CD14-positive monocyte (primary cell): ENCODE results near the gene MBTD1. TPM values are rescaled to one million over a fixed set of nuclear protein-coding genes. Genes with fewer than 3 reads are reported as not detected.

Experiments
- DNase-seq, 3 donors: peaks; one replicate each; pipeline ENCODE4 v3.0.0-alpha.2; 2011 to 2022
- H2AFZ ChIP-seq: 2 replicates; pipeline ENCODE4 v1.6.0; 2012; ENCODE audit warnings: mild to moderate bottlenecking, low read depth, low read length, inconsistent platforms; ENCODE audit not compliant: insufficient read depth, poor library complexity, severe bottlenecking
- H3K27ac ChIP-seq, 2 donors: 1 replicate in 1 of 2; 2 replicates in 1 of 2; pipeline ENCODE4 v1.5.1; 2012 to 2013; ENCODE audit warnings: low read length in 2 of 2, control low read depth in 1 of 2, inconsistent platforms in 1 of 2, low read depth in 1 of 2, mild to moderate bottlenecking in 1 of 2
- H3K27me3 ChIP-seq, 2 donors: one replicate each; pipeline versions ENCODE4 v1.6.0 to v1.6.1; 2011 to 2013; ENCODE audit warnings: low read length in 2 of 2; ENCODE audit not compliant: control insufficient read depth in 2 of 2, insufficient read depth in 2 of 2
- H3K36me3 ChIP-seq, 2 donors: replicated peaks in 1 of 2; 1 replicate in 1 of 2; 2 replicates in 1 of 2; pipeline versions ENCODE4 v1.5.1 to v1.6.1; 2012 to 2013; ENCODE audit warnings: low read length in 2 of 2, control low read depth in 1 of 2, inconsistent platforms in 1 of 2, mild to moderate bottlenecking in 1 of 2; ENCODE audit not compliant: insufficient read depth in 2 of 2, control insufficient read depth in 1 of 2
- H3K4me1 ChIP-seq, 2 donors: 1 replicate in 1 of 2; 2 replicates in 1 of 2; pipeline versions ENCODE4 v1.5.1 to v1.6.1; 2012 to 2013; ENCODE audit warnings: low read length in 2 of 2, control low read depth in 1 of 2, inconsistent platforms in 1 of 2, mild to moderate bottlenecking in 1 of 2, moderate library complexity in 1 of 2; ENCODE audit not compliant: insufficient read depth in 2 of 2, control insufficient read depth in 1 of 2
- H3K4me2 ChIP-seq: replicated peaks from 2 replicates; pipeline ENCODE3; 2012; ENCODE audit warnings: low read length, moderate library complexity, mild to moderate bottlenecking; ENCODE audit not compliant: poor library complexity, severe bottlenecking; ENCODE audit errors: extremely low read depth
- H3K4me3 ChIP-seq, 3 experiments: fragments of 200-600 bp in 1 of 3; sonication (generic) in 1 of 3; replicated peaks in 1 of 3; 1 replicate in 2 of 3; 2 replicates in 1 of 3; pipeline ENCODE4 v1.5.1; 2011 to 2013; ENCODE audit warnings: low read length in 3 of 3, mild to moderate bottlenecking in 3 of 3, control low read depth in 2 of 3, low read depth in 2 of 3, inconsistent platforms in 1 of 3, moderate library complexity in 1 of 3
- H3K79me2 ChIP-seq: 2 replicates; pipeline ENCODE4 v1.6.0; 2012; ENCODE audit warnings: mild to moderate bottlenecking, control low read depth, inconsistent platforms, low read length, moderate library complexity; ENCODE audit not compliant: insufficient read depth
- H3K9ac ChIP-seq: 2 replicates; pipeline ENCODE4 v1.6.0; 2017; ENCODE audit warnings: low read length, mild to moderate bottlenecking; ENCODE audit not compliant: insufficient read depth, poor library complexity, severe bottlenecking
- H3K9me3 ChIP-seq, 2 donors: replicated peaks in 1 of 2; 1 replicate in 1 of 2; 2 replicates in 1 of 2; pipeline versions ENCODE4 v1.5.1 to v1.6.1; 2012 to 2013; ENCODE audit warnings: low read length in 2 of 2, control low read depth in 1 of 2; ENCODE audit not compliant: control insufficient read depth in 1 of 2, insufficient read depth in 1 of 2
- H4K20me1 ChIP-seq: 2 replicates; pipeline ENCODE4 v1.6.0; 2012; ENCODE audit warnings: mild to moderate bottlenecking, low read length, control low read depth, moderate library complexity; ENCODE audit not compliant: insufficient read depth
- H3K27ac Mint-ChIP-seq, 7 donors: one replicate each; pipeline ENCODE4 v1.8.0; 2020; ENCODE audit warnings: mild to moderate bottlenecking in 7 of 7, mixed read lengths in 7 of 7, moderate library complexity in 6 of 7, inconsistent platforms in 2 of 7
- H3K27me3 Mint-ChIP-seq, 3 donors: one replicate each; pipeline ENCODE4 v1.8.0; 2021 to 2022; ENCODE audit warnings: low read depth in 3 of 3, mild to moderate bottlenecking in 3 of 3, mixed read lengths in 3 of 3, moderate library complexity in 3 of 3, inconsistent platforms in 1 of 3
- H3K36me3 Mint-ChIP-seq, 2 donors: one replicate each; pipeline ENCODE4 v1.8.0; 2020; ENCODE audit warnings: mixed read lengths in 2 of 2, inconsistent platforms in 1 of 2, mild to moderate bottlenecking in 1 of 2
- H3K4me1 Mint-ChIP-seq: one replicate; pipeline ENCODE4 v1.8.0; 2020; ENCODE audit warnings: mild to moderate bottlenecking, mixed read lengths
- H3K4me3 Mint-ChIP-seq, 2 donors: one replicate each; pipeline ENCODE4 v1.8.0; 2020; ENCODE audit warnings: mild to moderate bottlenecking in 2 of 2, mixed read lengths in 2 of 2, moderate library complexity in 1 of 2
- H3K9me3 Mint-ChIP-seq, 7 donors: one replicate each; pipeline ENCODE4 v1.8.0; 2020 to 2022; ENCODE audit warnings: mixed read lengths in 7 of 7, mild to moderate bottlenecking in 6 of 7, moderate library complexity in 6 of 7, inconsistent platforms in 2 of 7
- WGBS: methylation state at CpG from one replicate; pipeline ENCODE4 v1.1.5; 2013; ENCODE audit warnings: missing lambda C conversion rate; ENCODE audit not compliant: insufficient coverage; 5-methylcytosine and 5-hydroxymethylcytosine counted together
- intact Hi-C, 2 donors: fragments of 100-400 bp; cut with micrococcal nuclease; formaldehyde crosslinking; loops; one replicate each; pipeline versions ENCODE4 v1.15.0 to v1.15.1; 2023
- polyA plus RNA-seq, 3 donors: library from polyadenylated mRNA; depleted of rRNA in 1 of 3; unstranded in 2 of 3; stranded (reverse) in 1 of 3; fragments of 300-500 nt in 2 of 3; fragments of >200 nt in 1 of 3; fragmentation: Illumina TruSeq in 2 of 3; gene quantifications; 1 replicate in 2 of 3; 2 replicates in 1 of 3; pipeline ENCODE4 v1.2.3, GENCODE V29; 2012 to 2021
- TF ChIP-seq, protein P1 (sequence below): fragments of 200-600 bp; IDR thresholded peaks from one replicate; pipeline ENCODE4 v1.8.0; 2022; ENCODE audit warnings: antibody characterized with exemption, mild to moderate bottlenecking

MBTD1 gene
- polyA plus RNA-seq, 3 donors, result 5.9 to 11.3 (median 10.0) TPM

- no peak overlapping the region for H2AFZ ChIP-seq
- Mint-ChIP-seq H3K36me3 (peaks cover 81 to 94% of the 10 kb centered on the region in 2 donors), H3K4me3 (no peak overlapping the region), H3K27ac (no peak overlapping the region), H3K9me3 (no peaks in the 10 kb centered on the region), H3K27me3 (no peaks in the 10 kb centered on the region), H3K4me1 (peaks cover 12% of the 10 kb centered on the region)
- no peaks in the 10 kb centered on the region for H3K9me3 ChIP-seq
- no peak overlapping the region for H3K27ac ChIP-seq
- H3K27me3 ChIP-seq, result no peaks in the 10 kb centered on the region
- no peak overlapping the region for H3K4me2 ChIP-seq
- DNase-seq, result no peak
- intact Hi-C loops, result no loop called here
- no peak overlapping the region for H3K4me3 ChIP-seq
- peaks cover 69 to 89% of the 10 kb centered on the region in 2 donors for H3K36me3 ChIP-seq
- H4K20me1 ChIP-seq, result no peaks in the 10 kb centered on the region
- H3K79me2 ChIP-seq, result no peaks in the 10 kb centered on the region
- peaks cover 0 to 5% of the 10 kb centered on the region in 2 donors for H3K4me1 ChIP-seq
- TF ChIP-seq, protein P1, sequence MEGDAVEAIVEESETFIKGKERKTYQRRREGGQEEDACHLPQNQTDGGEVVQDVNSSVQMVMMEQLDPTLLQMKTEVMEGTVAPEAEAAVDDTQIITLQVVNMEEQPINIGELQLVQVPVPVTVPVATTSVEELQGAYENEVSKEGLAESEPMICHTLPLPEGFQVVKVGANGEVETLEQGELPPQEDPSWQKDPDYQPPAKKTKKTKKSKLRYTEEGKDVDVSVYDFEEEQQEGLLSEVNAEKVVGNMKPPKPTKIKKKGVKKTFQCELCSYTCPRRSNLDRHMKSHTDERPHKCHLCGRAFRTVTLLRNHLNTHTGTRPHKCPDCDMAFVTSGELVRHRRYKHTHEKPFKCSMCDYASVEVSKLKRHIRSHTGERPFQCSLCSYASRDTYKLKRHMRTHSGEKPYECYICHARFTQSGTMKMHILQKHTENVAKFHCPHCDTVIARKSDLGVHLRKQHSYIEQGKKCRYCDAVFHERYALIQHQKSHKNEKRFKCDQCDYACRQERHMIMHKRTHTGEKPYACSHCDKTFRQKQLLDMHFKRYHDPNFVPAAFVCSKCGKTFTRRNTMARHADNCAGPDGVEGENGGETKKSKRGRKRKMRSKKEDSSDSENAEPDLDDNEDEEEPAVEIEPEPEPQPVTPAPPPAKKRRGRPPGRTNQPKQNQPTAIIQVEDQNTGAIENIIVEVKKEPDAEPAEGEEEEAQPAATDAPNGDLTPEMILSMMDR, result no peak
- H3K9ac ChIP-seq, result no peak overlapping the region
These were observed 19.3 kb upstream of the MBTD1 start for GRCh38 chr17:51279183-51279582.

DNA sequence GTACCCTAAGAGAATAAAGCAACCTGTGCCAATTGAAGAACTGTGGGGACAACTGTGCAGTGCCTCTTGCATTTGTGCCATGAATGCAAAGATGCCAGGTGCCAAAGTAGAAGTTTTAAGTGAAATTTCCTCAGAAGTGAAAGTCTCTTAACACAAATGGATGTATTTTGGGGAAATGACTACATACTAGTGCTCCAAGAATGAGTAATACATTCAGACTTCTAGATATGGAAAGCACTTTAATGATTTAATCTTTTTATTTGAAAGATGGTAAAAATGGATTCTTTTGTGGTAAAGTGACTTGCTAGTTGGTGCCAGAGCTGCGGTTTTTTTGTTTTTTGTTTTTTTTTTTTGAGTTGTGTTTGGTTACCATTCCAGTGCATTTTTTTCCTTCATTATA lies 15.5 kb upstream of the MBTD1 start:
- peaks cover 81 to 99% of the 10 kb centered on the region in 2 donors for H3K36me3 ChIP-seq
- H3K79me2 ChIP-seq, result peaks cover 18% of the 10 kb centered on the region
- H3K4me1 ChIP-seq, result no peaks in the 10 kb centered on the region
- no peak overlapping the region for H2AFZ ChIP-seq
- TF ChIP-seq, protein P1, result no peak
- H3K27me3 ChIP-seq, result no peaks in the 10 kb centered on the region
- no peak for DNase-seq
- WGBS, result no CpG with 5 or more reads among the region's 1 CpG
- Mint-ChIP-seq H3K4me1 (peaks cover 4% of the 10 kb centered on the region), H3K27me3 (peaks cover 0 to 2% (median 0%) of the 10 kb centered on the region in 3 donors), H3K27ac (no peak overlapping the region), H3K9me3 (no peaks in the 10 kb centered on the region), H3K36me3 (peaks cover 85 to 95% of the 10 kb centered on the region in 2 donors), H3K4me3 (no peak overlapping the region)
- peaks cover 20% of the 10 kb centered on the region for H4K20me1 ChIP-seq
- no peak overlapping the region for H3K27ac ChIP-seq
- H3K9me3 ChIP-seq, result no peaks in the 10 kb centered on the region
- H3K4me3 ChIP-seq, result no peak overlapping the region
- no peak overlapping the region for H3K4me2 ChIP-seq
- intact Hi-C loops, result no loop called here
- H3K9ac ChIP-seq, result no peak overlapping the region
